GM21529 (cell line): Measurements from ENCODE around the gene TWNK.
"Not testable (repeated sequence)": the region's sequence is repeated elsewhere in the genome, so short reads cannot be mapped to it uniquely, and the experiment has no call there.

ENCODE experiments used
- ATAC-seq: cut with Tn5 transposase; IDR thresholded peaks from one replicate; pipeline ENCODE4 v1.9.1; 2021; ENCODE audit not compliant: unreplicated experiment

TWNK gene

GRCh38 chr10:101029520-101030295, 42.4 kb downstream of the TWNK start:
- no peak for ATAC-seq

- no peak for ATAC-seq
Measured at GRCh38 chr10:101030496-101031127, 43.3 kb downstream of the TWNK start.

- peak; percentile 93 for ATAC-seq
Measured at GRCh38 chr10:101031128-101031795, 43.9 kb downstream of the TWNK start, which contains the start of the genes PDZD7 and SFXN3. Gene PDZD7 (minus strand): TSS chr10:101031129. CDS start chr10:101030219, 910 bp downstream. Gene SFXN3 (plus strand): TSS chr10:101031234. CDS start chr10:101034695, 3,461 bp downstream.

- ATAC-seq = peak; percentile 43
Measured at GRCh38 chr10:101031796-101032636, 44.7 kb downstream of the TWNK start.

- peak; percentile 6 for ATAC-seq
Measured at GRCh38 chr10:101032637-101033224, 45.4 kb downstream of the TWNK start.

- ATAC-seq = no peak
Measured at GRCh38 chr10:101033276-101033675, 45.9 kb downstream of the TWNK start.

GRCh38 chr10:101034404-101034803, 47.1 kb downstream of the TWNK start:
- ATAC-seq = not testable (repeated sequence)

GRCh38 chr10:101035314-101035713, 48.0 kb downstream of the TWNK start:
- ATAC-seq = no peak

GRCh38 chr10:101035916-101036702, 48.8 kb downstream of the TWNK start:
- no peak for ATAC-seq

- no peak for ATAC-seq
Measured at GRCh38 chr10:101036726-101037125, 49.4 kb downstream of the TWNK start.

- ATAC-seq = no peak
Measured at GRCh38 chr10:101038484-101038883, 51.1 kb downstream of the TWNK start.

- no peak for ATAC-seq
Measured at GRCh38 chr10:101040061-101040460, 52.7 kb downstream of the TWNK start.

GRCh38 chr10:101040851-101041250, 53.5 kb downstream of the TWNK start:
- no peak for ATAC-seq

- peak; percentile 60 for ATAC-seq
Measured at GRCh38 chr10:101041252-101041761, 54.0 kb downstream of the TWNK start.

GRCh38 chr10:101042118-101042517, 54.8 kb downstream of the TWNK start:
- ATAC-seq = no peak

- peak; percentile 96 for ATAC-seq
Measured at GRCh38 chr10:101042667-101043362, 55.5 kb downstream of the TWNK start.

- no peak for ATAC-seq
Measured at GRCh38 chr10:101043363-101043707, 56.0 kb downstream of the TWNK start.
